GM12874 (cell line): ENCODE results near the gene PPP1R1A.

ENCODE experiments used
- TF ChIP-seq, protein P1 (sequence below): IDR thresholded peaks from 2 replicates; pipeline ENCODE4 v1.5.1; 2011; ENCODE audit warnings: low read depth, mild to moderate bottlenecking, control low read depth, low read length, moderate library complexity; ENCODE audit not compliant: insufficient read depth

Gene PPP1R1A

DNA sequence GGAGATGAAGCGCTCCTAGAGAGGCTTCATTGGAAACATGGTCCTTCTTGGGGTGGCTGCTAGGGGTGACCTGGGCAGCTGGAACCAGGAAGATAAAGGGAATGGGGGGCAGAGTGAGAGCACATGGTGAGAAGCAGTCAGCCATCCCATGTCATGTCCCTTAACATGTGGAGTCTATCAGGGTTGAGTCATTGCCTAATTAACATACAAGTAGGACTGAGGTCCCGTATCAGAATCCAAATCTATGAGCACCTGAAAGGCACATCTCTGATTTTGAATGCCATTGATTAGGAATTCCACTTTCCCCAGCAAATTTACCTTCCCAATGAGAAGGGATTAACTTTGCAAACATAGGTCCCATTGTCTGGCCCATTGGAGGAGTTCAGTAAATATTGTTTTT lies 20.3 kb upstream of the PPP1R1A start:
- TF ChIP-seq, protein P1, sequence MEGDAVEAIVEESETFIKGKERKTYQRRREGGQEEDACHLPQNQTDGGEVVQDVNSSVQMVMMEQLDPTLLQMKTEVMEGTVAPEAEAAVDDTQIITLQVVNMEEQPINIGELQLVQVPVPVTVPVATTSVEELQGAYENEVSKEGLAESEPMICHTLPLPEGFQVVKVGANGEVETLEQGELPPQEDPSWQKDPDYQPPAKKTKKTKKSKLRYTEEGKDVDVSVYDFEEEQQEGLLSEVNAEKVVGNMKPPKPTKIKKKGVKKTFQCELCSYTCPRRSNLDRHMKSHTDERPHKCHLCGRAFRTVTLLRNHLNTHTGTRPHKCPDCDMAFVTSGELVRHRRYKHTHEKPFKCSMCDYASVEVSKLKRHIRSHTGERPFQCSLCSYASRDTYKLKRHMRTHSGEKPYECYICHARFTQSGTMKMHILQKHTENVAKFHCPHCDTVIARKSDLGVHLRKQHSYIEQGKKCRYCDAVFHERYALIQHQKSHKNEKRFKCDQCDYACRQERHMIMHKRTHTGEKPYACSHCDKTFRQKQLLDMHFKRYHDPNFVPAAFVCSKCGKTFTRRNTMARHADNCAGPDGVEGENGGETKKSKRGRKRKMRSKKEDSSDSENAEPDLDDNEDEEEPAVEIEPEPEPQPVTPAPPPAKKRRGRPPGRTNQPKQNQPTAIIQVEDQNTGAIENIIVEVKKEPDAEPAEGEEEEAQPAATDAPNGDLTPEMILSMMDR: no peak

DNA sequence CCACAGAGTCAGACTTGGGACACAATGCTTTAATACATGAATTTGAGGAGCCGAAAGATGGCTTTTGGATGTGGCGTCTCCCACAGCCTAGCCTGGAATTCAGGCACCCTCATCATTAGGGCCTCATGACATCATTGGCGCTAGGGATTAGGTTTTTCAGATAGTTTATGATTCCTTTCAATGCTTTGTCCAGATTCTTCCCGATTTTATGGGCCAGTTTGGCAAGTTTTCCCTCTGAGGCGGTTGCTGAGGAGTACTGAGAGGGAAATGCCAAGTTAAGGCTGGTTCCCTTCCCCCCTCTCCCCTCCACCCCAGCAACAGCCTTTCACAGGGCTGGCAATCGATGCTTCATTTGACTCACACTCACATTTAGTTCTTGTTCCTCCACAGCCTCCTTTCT lies 19.7 kb upstream of the PPP1R1A start:
- TF ChIP-seq, protein P1: no peak

DNA sequence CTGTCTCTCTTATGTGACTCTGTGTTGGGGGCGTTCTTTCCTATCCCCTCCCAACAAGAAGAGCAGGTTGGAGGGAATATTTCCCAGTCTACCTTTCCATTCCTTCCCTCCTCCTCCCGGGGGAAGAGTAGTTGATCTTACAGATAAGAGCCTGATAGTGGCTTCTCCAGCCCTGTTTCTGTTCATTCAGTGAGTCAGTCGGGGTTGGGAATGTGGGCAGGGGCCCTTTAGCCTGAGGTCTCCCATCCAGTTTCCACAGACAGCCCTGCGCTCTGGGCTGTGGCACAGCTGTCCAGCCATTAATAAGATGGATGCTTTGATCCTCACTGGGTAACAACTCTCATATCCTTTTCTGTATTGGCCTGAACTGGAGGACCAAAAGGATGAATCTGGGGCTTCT lies 18.1 kb upstream of the PPP1R1A start:
- TF ChIP-seq, protein P1: no peak

DNA sequence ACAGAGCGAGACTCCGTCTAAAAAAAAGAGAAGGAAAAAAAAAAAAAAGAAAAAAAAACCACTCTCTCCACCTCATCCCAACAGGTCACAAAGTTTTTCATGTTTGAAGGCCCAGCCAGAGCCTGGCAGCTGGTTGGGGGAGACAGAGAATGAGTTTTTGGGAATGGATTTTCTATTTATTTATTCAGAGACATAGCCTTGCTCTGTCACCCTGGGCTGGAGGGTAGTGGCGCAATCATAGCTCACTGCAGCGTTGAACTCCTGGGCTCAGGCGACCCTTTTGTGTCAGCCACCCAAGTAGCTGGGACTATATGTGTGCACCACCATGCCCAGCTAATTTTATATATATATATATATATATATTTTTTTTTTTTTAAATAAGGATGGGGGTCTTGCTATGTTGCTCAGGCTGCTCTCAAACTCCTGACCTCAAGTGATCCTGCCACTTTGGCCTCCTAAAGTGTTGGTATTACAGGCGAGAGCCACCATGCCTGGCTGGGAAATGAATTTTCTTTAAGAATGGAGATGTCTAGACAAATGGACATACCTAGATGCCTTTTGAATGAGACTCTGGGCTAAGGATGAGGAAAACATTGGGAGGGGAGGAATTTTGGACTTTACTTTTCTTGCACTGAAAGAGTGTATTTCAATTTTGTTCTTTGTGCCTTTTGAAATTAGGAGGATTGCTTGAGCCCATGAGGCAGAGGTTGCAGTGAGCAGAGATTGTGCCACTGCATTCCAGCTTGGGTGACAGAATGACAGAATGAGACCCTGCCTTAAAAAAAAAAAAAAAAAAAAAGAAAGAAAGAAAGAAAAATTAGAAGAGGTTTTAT lies 16.9 kb upstream of the PPP1R1A start:
- TF ChIP-seq, protein P1: no peak

DNA sequence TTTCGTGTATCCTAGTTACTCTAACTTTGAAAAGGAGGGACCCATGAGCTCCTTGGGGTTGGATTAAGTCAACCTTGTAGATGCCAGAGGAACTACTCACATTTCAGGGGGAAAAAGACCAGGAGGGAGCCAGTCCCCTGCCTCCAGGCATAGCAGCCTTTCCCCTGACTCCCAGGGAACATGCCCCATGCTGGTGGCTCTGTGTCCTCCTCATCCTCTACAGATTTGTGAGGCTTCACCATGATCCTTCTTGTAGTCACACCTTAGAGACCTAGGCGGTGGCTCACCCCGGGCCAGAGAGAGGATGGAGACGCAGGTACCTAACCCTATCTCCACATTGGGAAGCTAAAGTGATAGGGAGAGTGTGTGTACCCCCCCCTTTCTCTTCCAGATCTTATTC lies 16.0 kb upstream of the PPP1R1A start:
- TF ChIP-seq, protein P1: no peak

DNA sequence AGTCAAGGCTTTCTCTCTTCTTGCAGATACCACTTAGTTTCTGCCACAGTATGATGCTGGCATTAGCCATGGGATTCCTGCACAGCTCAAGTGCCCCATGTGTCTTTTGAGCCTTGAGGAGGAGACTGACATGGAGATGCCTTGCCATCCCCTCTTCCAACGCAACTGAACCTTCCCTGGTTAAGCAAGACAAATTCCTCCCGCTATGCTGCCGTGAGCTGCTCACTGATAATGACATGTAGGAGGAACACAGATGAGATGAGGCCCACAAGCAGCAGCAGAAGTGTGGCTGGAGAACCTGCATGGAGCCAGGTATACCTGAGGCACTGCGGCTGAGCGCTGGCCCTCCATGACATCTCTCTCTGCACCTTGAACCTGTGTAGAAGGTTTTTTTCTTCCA lies 15.4 kb upstream of the PPP1R1A start:
- TF ChIP-seq, protein P1: no peak

DNA sequence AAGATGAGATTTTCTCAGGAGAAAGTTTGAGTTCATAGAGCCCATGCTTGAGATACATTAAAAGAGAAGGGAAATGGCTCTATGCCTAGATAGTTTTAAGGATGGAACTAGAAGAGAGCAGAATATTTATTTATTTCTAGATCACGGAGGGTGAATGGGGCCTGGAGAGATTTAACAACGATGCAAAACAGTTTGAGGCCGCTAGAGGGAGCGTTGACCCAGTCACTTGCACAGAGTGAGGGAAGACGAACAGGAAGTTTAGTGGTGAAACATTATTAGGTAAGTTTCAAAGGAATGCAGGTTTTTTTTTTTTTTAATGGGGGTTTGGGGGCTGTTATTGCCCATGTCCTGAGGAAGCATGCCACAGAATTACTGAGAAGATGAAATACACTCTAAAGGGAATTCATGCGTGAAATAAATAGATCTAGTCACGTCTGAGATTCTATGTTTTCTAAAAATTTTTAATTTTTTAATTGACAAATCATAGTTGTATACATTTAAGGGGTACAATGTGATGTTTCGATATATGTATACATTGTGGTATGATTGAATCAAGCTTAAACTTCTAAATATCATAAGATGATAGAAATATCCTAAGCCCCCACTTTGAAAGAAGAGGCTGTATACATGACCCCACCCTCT lies 14.8 kb upstream of the PPP1R1A start:
- TF ChIP-seq, protein P1: peak; percentile 81
